Liver (tissue), 9 donors: Measurements from ENCODE around the gene SAMD4A. TPM values are rescaled to one million over a fixed set of nuclear protein-coding genes. Genes with fewer than 3 reads are reported as not detected.

ENCODE experiments used
- DNase-seq: peaks from one replicate; pipeline ENCODE4 v3.0.0-alpha.2; 2017; ENCODE audit warnings: low spot score
- H3K27ac ChIP-seq, 2 donors: one replicate each; pipeline ENCODE4 v1.7.0; 2013; ENCODE audit warnings: inconsistent platforms in 2 of 2, low read length in 2 of 2, control low read depth in 1 of 2, low read depth in 1 of 2, mild to moderate bottlenecking in 1 of 2
- H3K27me3 ChIP-seq, 4 donors: one replicate each; pipeline versions ENCODE4 v1.6.1 to v1.7.0; 2013; ENCODE audit warnings: low read length in 3 of 4, inconsistent platforms in 1 of 4, mild to moderate bottlenecking in 1 of 4, moderate library complexity in 1 of 4; ENCODE audit not compliant: control insufficient read depth in 4 of 4, insufficient read depth in 4 of 4
- H3K36me3 ChIP-seq, 4 donors: one replicate each; pipeline versions ENCODE4 v1.6.1 to v1.7.0; 2013; ENCODE audit warnings: low read length in 3 of 4, mild to moderate bottlenecking in 3 of 4, low read depth in 1 of 4, moderate library complexity in 1 of 4; ENCODE audit not compliant: control insufficient read depth in 4 of 4, insufficient read depth in 3 of 4
- H3K4me1 ChIP-seq, 4 donors: one replicate each; pipeline versions ENCODE4 v1.6.1 to v1.7.0; 2013; ENCODE audit warnings: low read length in 3 of 4, mild to moderate bottlenecking in 3 of 4, moderate library complexity in 1 of 4; ENCODE audit not compliant: control insufficient read depth in 4 of 4, insufficient read depth in 4 of 4
- H3K4me3 ChIP-seq, 3 donors: one replicate each; pipeline versions ENCODE4 v1.6.1 to v1.7.0; 2013; ENCODE audit warnings: low read length in 3 of 3, control low read depth in 1 of 3, low read depth in 1 of 3, mild to moderate bottlenecking in 1 of 3
- H3K9ac ChIP-seq, 2 donors: one replicate each; pipeline ENCODE4 v1.7.0; 2013; ENCODE audit warnings: low read length in 2 of 2, mild to moderate bottlenecking in 2 of 2, moderate library complexity in 2 of 2, control low read depth in 1 of 2, low read depth in 1 of 2
- H3K9me3 ChIP-seq, 4 donors: one replicate each; pipeline versions ENCODE4 v1.6.1 to v1.7.0; 2013; ENCODE audit warnings: low read length in 3 of 4; ENCODE audit not compliant: control insufficient read depth in 4 of 4
- EGR1 ChIP-seq, 2 donors: IDR thresholded peaks; 2 replicates each; pipeline ENCODE4 v1.6.1; 2016 to 2018; ENCODE audit warnings: antibody characterized with exemption in 2 of 2, low read depth in 2 of 2
- FOXA1 ChIP-seq: IDR thresholded peaks from 2 replicates; pipeline ENCODE4 v1.6.1; 2016; ENCODE audit warnings: antibody characterized with exemption
- FOXA2 ChIP-seq: IDR thresholded peaks from 2 replicates; pipeline ENCODE4 v1.6.1; 2016; ENCODE audit warnings: antibody characterized with exemption
- GABPA ChIP-seq, 2 donors: IDR thresholded peaks in 1 of 2; conservative IDR thresholded peaks in 1 of 2; 2 replicates each; pipeline ENCODE4 v1.6.1; 2016; ENCODE audit warnings: antibody characterized with exemption in 2 of 2, mild to moderate bottlenecking in 1 of 2, moderate library complexity in 1 of 2
- HNF4A ChIP-seq, 2 donors: conservative IDR thresholded peaks; 2 replicates each; pipeline ENCODE4 v1.6.1; 2016; ENCODE audit warnings: antibody characterized with exemption in 2 of 2, mild to moderate bottlenecking in 2 of 2
- HNF4G ChIP-seq: IDR thresholded peaks from 2 replicates; pipeline ENCODE4 v1.6.1; 2016; ENCODE audit warnings: antibody characterized with exemption
- JUND ChIP-seq, 2 donors: IDR thresholded peaks; 2 replicates each; pipeline ENCODE4 v1.6.1; 2016; ENCODE audit warnings: antibody characterized with exemption in 2 of 2
- NR2F2 ChIP-seq: IDR thresholded peaks from 2 replicates; pipeline ENCODE4 v1.6.1; 2016; ENCODE audit warnings: antibody characterized with exemption
- RAD21 ChIP-seq, 2 donors: IDR thresholded peaks; 2 replicates each; pipeline ENCODE4 v1.6.1; 2016; ENCODE audit warnings: antibody characterized with exemption in 2 of 2, mild to moderate bottlenecking in 2 of 2
- RXRA ChIP-seq, 2 donors: IDR thresholded peaks; 2 replicates each; pipeline ENCODE4 v1.6.1; 2017 to 2018; ENCODE audit warnings: antibody characterized with exemption in 2 of 2, mild to moderate bottlenecking in 1 of 2
- SP1 ChIP-seq: IDR thresholded peaks from 2 replicates; pipeline ENCODE4 v1.6.1; 2018; ENCODE audit warnings: antibody characterized with exemption, mild to moderate bottlenecking
- TAF1 ChIP-seq: conservative IDR thresholded peaks from 2 replicates; pipeline ENCODE4 v1.6.1; 2016; ENCODE audit warnings: antibody characterized with exemption, mild to moderate bottlenecking
- YY1 ChIP-seq: IDR thresholded peaks from 2 replicates; pipeline ENCODE4 v1.6.1; 2016; ENCODE audit warnings: antibody characterized with exemption, mild to moderate bottlenecking
- WGBS: extraction: QIAGEN DNeasy Blood & Tissue Kit; methylation state at CpG from one replicate; pipeline ENCODE4 v1.1.7; 2013; 5-methylcytosine and 5-hydroxymethylcytosine counted together
- polyA plus RNA-seq, 2 donors: library from polyadenylated mRNA; stranded (reverse) in 1 of 2; unstranded in 1 of 2; fragments of 200-250 nt in 1 of 2; fragments of >200 nt in 1 of 2; fragmentation: Nextera tagmentation in 1 of 2; extraction: Ambion mirVana in 1 of 2; gene quantifications; one replicate each; pipeline versions ENCODE4 v1.2.1 to v1.2.3, GENCODE V29; 2013 to 2015
- total RNA-seq, 2 donors: library from RNA; depleted of rRNA; stranded (reverse); fragments of >200 nt; gene quantifications; one replicate each; pipeline ENCODE4 v1.2.3, GENCODE V29; 2014
- TF ChIP-seq, protein P1 (sequence below): IDR thresholded peaks from 2 replicates; pipeline ENCODE4 v1.6.1; 2016; ENCODE audit warnings: antibody characterized with exemption
- TF ChIP-seq, protein P2 (sequence below): IDR thresholded peaks from 2 replicates; pipeline ENCODE4 v1.6.1; 2016; ENCODE audit warnings: antibody characterized with exemption
- TF ChIP-seq, protein P3 (sequence below): IDR thresholded peaks from 2 replicates; pipeline ENCODE4 v1.6.1; 2016; ENCODE audit warnings: antibody characterized with exemption
- TF ChIP-seq, protein P4 (sequence below): fragments of 150-350 bp; IDR thresholded peaks from 2 replicates; pipeline ENCODE4 v1.5.1; 2017; ENCODE audit warnings: improper control_type of control experiment, low read depth, low read length; ENCODE audit not compliant: missing input control
- TF ChIP-seq, protein P5 (sequence below): IDR thresholded peaks from 2 replicates; pipeline ENCODE4 v1.6.1; 2016; ENCODE audit warnings: antibody characterized with exemption, mild to moderate bottlenecking
- donor health status: healthy.
- donor health status: healthy.
- donor health status: healthy.
- donor health status: healthy.
- donor health status: healthy.

Gene SAMD4A
- total and polyA plus RNA-seq, 4 donors, result 4.3 to 17.8 (median 8.1) TPM

DNA sequence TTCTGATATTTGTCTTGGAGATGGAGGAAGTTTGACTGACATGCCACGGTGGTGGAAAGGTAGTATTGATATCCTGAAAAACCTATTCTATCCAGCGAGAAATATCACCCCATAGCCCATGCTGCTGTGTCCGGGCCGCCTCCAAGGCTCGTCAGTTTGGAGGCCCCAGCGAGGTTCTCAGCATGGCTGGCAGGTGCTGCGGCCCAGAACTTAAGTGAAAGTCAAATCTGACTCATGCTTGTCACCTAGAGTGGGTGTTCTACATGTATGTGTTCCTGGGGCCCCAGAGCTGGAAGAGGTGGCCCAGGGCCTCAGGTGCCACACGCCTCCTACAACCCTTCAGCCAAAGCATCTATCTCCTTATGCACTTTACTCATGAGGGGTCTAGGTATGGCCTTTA, 242.8 kb downstream of the SAMD4A start:
- no peak overlapping the region for H3K9ac ChIP-seq
- DNase-seq, result peak; percentile 21
- no peak for TF ChIP-seq RXRA (IDR thresholded peaks at IDR 0.05)
- TF ChIP-seq, protein P1, sequence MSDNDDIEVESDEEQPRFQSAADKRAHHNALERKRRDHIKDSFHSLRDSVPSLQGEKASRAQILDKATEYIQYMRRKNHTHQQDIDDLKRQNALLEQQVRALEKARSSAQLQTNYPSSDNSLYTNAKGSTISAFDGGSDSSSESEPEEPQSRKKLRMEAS, result no peak
- TF ChIP-seq, protein P2, sequence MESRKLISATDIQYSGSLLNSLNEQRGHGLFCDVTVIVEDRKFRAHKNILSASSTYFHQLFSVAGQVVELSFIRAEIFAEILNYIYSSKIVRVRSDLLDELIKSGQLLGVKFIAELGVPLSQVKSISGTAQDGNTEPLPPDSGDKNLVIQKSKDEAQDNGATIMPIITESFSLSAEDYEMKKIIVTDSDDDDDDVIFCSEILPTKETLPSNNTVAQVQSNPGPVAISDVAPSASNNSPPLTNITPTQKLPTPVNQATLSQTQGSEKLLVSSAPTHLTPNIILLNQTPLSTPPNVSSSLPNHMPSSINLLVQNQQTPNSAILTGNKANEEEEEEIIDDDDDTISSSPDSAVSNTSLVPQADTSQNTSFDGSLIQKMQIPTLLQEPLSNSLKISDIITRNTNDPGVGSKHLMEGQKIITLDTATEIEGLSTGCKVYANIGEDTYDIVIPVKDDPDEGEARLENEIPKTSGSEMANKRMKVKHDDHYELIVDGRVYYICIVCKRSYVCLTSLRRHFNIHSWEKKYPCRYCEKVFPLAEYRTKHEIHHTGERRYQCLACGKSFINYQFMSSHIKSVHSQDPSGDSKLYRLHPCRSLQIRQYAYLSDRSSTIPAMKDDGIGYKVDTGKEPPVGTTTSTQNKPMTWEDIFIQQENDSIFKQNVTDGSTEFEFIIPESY, result no peak
- no peak for TF ChIP-seq HNF4G
- TF ChIP-seq SP1, result no peak
- no peak for TF ChIP-seq NR2F2
- H3K4me1 ChIP-seq, result peaks cover 0 to 8% (median 0%) of the 10 kb centered on the region in 4 donors
- H3K9me3 ChIP-seq, result no peaks in the 10 kb centered on the region
- no peak overlapping the region for H3K4me3 ChIP-seq
- no peak overlapping the region for H3K27ac ChIP-seq
- no peaks in the 10 kb centered on the region for H3K36me3 ChIP-seq
- whole genome bisulfite sequencing, result 95% methylated on average over 8 of the region's 8 CpGs
- H3K27me3 ChIP-seq, result no peaks in the 10 kb centered on the region

DNA sequence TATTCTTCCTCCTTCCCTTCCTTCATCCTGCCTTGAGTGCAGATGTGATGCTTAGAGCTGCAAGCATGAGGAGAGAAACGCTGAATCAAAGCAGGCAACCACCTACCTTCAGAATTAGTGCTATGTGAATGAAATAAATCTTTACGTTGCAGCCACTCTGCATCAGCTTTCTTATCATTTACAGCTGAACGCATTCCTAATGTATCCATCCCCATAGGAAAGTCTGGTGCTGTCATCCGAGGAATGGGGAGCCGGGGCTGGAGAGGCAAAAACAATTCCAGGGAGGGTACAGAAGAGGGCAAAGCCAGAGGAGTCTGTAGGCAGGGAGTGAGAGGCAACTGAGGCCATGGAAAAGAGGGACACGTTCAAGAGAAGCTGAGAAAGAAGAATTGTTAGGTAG, 245.7 kb downstream of the SAMD4A start:
- Histone ChIP-seq H3K4me3 (no peak overlapping the region), H3K36me3 (no peaks in the 10 kb centered on the region), H3K4me1 (no peaks in the 10 kb centered on the region), H3K27me3 (no peaks in the 10 kb centered on the region), H3K27ac (no peak overlapping the region), H3K9ac (no peak overlapping the region), H3K9me3 (no peaks in the 10 kb centered on the region)
- no peak for DNase-seq
- WGBS, result 88% methylated on average over 6 of the region's 6 CpGs
- TF ChIP-seq RXRA (IDR thresholded peaks at IDR 0.05) (no peak), HNF4G (no peak), YY1 (no peak), FOXA1 (no peak), NR2F2 (no peak), JUND (IDR thresholded peaks at IDR 0.05) (no peak), EGR1 (IDR thresholded peaks at IDR 0.05; ENCODE audit: low read depth in 2 of 2) (no peak), TAF1 (no peak), SP1 (no peak), GABPA (IDR thresholded peaks at IDR 0.05 in 1 of 2, conservative IDR thresholded peaks at IDR 0.05 in 1 of 2) (no peak), HNF4A (conservative IDR thresholded peaks at IDR 0.05) (no peak), FOXA2 (no peak), RAD21 (IDR thresholded peaks at IDR 0.05) (no peak)
- TF ChIP-seq, protein P3, sequence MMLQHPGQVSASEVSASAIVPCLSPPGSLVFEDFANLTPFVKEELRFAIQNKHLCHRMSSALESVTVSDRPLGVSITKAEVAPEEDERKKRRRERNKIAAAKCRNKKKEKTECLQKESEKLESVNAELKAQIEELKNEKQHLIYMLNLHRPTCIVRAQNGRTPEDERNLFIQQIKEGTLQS, result no peak
- TF ChIP-seq, protein P1, result no peak
- TF ChIP-seq, protein P4, sequence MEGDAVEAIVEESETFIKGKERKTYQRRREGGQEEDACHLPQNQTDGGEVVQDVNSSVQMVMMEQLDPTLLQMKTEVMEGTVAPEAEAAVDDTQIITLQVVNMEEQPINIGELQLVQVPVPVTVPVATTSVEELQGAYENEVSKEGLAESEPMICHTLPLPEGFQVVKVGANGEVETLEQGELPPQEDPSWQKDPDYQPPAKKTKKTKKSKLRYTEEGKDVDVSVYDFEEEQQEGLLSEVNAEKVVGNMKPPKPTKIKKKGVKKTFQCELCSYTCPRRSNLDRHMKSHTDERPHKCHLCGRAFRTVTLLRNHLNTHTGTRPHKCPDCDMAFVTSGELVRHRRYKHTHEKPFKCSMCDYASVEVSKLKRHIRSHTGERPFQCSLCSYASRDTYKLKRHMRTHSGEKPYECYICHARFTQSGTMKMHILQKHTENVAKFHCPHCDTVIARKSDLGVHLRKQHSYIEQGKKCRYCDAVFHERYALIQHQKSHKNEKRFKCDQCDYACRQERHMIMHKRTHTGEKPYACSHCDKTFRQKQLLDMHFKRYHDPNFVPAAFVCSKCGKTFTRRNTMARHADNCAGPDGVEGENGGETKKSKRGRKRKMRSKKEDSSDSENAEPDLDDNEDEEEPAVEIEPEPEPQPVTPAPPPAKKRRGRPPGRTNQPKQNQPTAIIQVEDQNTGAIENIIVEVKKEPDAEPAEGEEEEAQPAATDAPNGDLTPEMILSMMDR, result no peak
- TF ChIP-seq, protein P5, sequence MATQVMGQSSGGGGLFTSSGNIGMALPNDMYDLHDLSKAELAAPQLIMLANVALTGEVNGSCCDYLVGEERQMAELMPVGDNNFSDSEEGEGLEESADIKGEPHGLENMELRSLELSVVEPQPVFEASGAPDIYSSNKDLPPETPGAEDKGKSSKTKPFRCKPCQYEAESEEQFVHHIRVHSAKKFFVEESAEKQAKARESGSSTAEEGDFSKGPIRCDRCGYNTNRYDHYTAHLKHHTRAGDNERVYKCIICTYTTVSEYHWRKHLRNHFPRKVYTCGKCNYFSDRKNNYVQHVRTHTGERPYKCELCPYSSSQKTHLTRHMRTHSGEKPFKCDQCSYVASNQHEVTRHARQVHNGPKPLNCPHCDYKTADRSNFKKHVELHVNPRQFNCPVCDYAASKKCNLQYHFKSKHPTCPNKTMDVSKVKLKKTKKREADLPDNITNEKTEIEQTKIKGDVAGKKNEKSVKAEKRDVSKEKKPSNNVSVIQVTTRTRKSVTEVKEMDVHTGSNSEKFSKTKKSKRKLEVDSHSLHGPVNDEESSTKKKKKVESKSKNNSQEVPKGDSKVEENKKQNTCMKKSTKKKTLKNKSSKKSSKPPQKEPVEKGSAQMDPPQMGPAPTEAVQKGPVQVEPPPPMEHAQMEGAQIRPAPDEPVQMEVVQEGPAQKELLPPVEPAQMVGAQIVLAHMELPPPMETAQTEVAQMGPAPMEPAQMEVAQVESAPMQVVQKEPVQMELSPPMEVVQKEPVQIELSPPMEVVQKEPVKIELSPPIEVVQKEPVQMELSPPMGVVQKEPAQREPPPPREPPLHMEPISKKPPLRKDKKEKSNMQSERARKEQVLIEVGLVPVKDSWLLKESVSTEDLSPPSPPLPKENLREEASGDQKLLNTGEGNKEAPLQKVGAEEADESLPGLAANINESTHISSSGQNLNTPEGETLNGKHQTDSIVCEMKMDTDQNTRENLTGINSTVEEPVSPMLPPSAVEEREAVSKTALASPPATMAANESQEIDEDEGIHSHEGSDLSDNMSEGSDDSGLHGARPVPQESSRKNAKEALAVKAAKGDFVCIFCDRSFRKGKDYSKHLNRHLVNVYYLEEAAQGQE, result no peak
- TF ChIP-seq, protein P2, result no peak
